DMS153 (cell line): ENCODE measurements around the gene PRCC.

ENCODE experiments used
- DNase-seq: peaks from one replicate; lab custom pipeline; 2025; lab: John Stamatoyannopoulos, UW

The PRCC gene

GRCh38 chr1:156796340-156797097 is 29.2 kb downstream of the PRCC start:
- no peak for DNase-seq

GRCh38 chr1:156797212-156797871 is 30.0 kb downstream of the PRCC start:
- peak; percentile 44 for DNase-seq

- DNase-seq: no peak
Measured at GRCh38 chr1:156801409-156802121, 34.2 kb downstream of the PRCC start.

GRCh38 chr1:156802421-156802935 is 35.1 kb downstream of the PRCC start:
- no peak for DNase-seq

GRCh38 chr1:156803086-156803851 is 35.9 kb downstream of the PRCC start:
- no peak for DNase-seq

- no peak for DNase-seq
Measured at GRCh38 chr1:156804026-156804425, 36.7 kb downstream of the PRCC start.

GRCh38 chr1:156804572-156805243 is 37.4 kb downstream of the PRCC start:
- peak; percentile 78 for DNase-seq

- no peak for DNase-seq
Measured at GRCh38 chr1:156805766-156806511, 38.6 kb downstream of the PRCC start.

GRCh38 chr1:156806512-156807440 is 39.4 kb downstream of the PRCC start:
- DNase-seq: no peak

GRCh38 chr1:156807627-156808026 is 40.3 kb downstream of the PRCC start:
- DNase-seq: no peak

GRCh38 chr1:156808186-156809030 is 41.1 kb downstream of the PRCC start:
- DNase-seq: no peak

- DNase-seq: no peak
Measured at GRCh38 chr1:156809281-156809680, 41.9 kb downstream of the PRCC start.

GRCh38 chr1:156809711-156810366 is 42.5 kb downstream of the PRCC start:
- DNase-seq: no peak

- DNase-seq: no peak
Measured at GRCh38 chr1:156811168-156811567, 43.8 kb downstream of the PRCC start.

- DNase-seq: no peak
Measured at GRCh38 chr1:156812293-156812990, 45.1 kb downstream of the PRCC start.

GRCh38 chr1:156813298-156813697 is 46.0 kb downstream of the PRCC start:
- no peak for DNase-seq
